Esophagus squamous epithelium (tissue), 5 donors: ENCODE data around the gene ADGRB3. TPM values are rescaled to one million over a fixed set of nuclear protein-coding genes. Genes with fewer than 3 reads are reported as not detected.
"Not testable (repeated sequence)": the region's sequence is repeated elsewhere in the genome, so short reads cannot be mapped to it uniquely, and the experiment has no call there.

Experiments used
- DNase-seq: peaks from one replicate; lab custom pipeline; 2025; lab: John Stamatoyannopoulos, UW
- H3K27ac ChIP-seq, 4 donors: fragments of 200-600 bp; sonication (generic); one replicate each; pipeline ENCODE4 v1.5.1; 2016 to 2019; ENCODE audit warnings: mild to moderate bottlenecking in 1 of 4
- H3K27me3 ChIP-seq, 4 donors: fragments of 200-600 bp; sonication (generic); 1 replicate in 3 of 4; 2 replicates in 1 of 4; pipeline versions ENCODE4 v1.5.1 to v1.6.0; 2017 to 2021; ENCODE audit warnings: antibody characterized with exemption in 1 of 4
- H3K36me3 ChIP-seq, 3 donors: fragments of 200-600 bp; sonication (generic); one replicate each; pipeline ENCODE4 v1.5.1; 2016 to 2019
- H3K4me1 ChIP-seq, 3 donors: fragments of 200-600 bp; sonication (generic); one replicate each; pipeline ENCODE4 v1.5.1; 2017 to 2019
- H3K4me3 ChIP-seq, 4 donors: fragments of 200-600 bp; sonication (generic); 1 replicate in 3 of 4; 2 replicates in 1 of 4; pipeline ENCODE4 v1.5.1; 2016 to 2019; ENCODE audit warnings: mild to moderate bottlenecking in 2 of 4, moderate library complexity in 1 of 4
- H3K9me3 ChIP-seq, 3 donors: fragments of 200-600 bp; sonication (generic); one replicate each; pipeline ENCODE4 v1.5.1; 2016 to 2019
- POLR2A ChIP-seq, 4 donors: fragments of 450-650 bp; IDR thresholded peaks; one replicate each; pipeline ENCODE4 v1.6.1; 2017; ENCODE audit warnings: antibody characterized with exemption in 4 of 4, mild to moderate bottlenecking in 4 of 4, moderate library complexity in 3 of 4
- WGBS, 2 donors: methylation state at CpG; one replicate each; pipeline ENCODE4 v1.1.5; 2018; 5-methylcytosine and 5-hydroxymethylcytosine counted together
- intact Hi-C: fragments of 100-400 bp; cut with DNase I; formaldehyde crosslinking; loops from one replicate; pipeline ENCODE4 v1.15.0; 2022
- total RNA-seq, 4 donors: library from RNA; depleted of rRNA; stranded (reverse); fragments of >200 nt; gene quantifications; one replicate each; pipeline ENCODE4 v1.1.0, GENCODE V29; 2016
- TF ChIP-seq, protein P1 (sequence below), 6 experiments: fragments of 450-650 bp in 4 of 6; fragments of 200-600 bp in 2 of 6; sonication (generic) in 2 of 6; IDR thresholded peaks; one replicate each; pipeline ENCODE4 v1.5.1; 2016 to 2019; ENCODE audit warnings: antibody characterized with exemption in 6 of 6, mild to moderate bottlenecking in 4 of 6, moderate library complexity in 4 of 6
- donor health status: DM: yes; HTN: yes; CAD: no.

Gene ADGRB3
- total RNA-seq, 4 donors from 2014 or later, result 0.04 to 1.1 (median 0.32) TPM

DNA sequence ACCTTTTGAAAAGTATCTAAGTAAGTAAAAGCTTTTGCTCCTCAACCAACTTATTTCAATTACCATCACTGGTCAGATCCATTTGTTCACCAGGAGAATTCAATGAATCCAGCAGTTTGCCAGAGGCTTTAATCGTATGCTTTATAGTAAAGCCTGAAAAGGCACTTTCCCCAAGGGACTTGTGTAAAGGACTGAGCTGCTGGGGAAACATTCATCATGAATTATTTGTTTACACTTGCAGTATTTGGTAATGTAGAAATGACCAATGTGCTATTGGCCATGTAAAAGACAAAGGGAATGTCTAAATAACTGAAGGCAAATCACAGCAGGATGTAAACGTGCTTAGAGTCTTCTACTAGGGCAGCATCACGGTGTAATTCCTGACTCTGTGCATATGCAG lies 471.4 kb downstream of the ADGRB3 start:
- TF ChIP-seq, protein P1, sequence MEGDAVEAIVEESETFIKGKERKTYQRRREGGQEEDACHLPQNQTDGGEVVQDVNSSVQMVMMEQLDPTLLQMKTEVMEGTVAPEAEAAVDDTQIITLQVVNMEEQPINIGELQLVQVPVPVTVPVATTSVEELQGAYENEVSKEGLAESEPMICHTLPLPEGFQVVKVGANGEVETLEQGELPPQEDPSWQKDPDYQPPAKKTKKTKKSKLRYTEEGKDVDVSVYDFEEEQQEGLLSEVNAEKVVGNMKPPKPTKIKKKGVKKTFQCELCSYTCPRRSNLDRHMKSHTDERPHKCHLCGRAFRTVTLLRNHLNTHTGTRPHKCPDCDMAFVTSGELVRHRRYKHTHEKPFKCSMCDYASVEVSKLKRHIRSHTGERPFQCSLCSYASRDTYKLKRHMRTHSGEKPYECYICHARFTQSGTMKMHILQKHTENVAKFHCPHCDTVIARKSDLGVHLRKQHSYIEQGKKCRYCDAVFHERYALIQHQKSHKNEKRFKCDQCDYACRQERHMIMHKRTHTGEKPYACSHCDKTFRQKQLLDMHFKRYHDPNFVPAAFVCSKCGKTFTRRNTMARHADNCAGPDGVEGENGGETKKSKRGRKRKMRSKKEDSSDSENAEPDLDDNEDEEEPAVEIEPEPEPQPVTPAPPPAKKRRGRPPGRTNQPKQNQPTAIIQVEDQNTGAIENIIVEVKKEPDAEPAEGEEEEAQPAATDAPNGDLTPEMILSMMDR (IDR thresholded peaks at IDR 0.05), result no peak
- TF ChIP-seq POLR2A (IDR thresholded peaks at IDR 0.05), result no peak
- WGBS, 2 donors, result 27 to 32% methylated on average over 3 of the region's 3 CpGs
- intact Hi-C loops, result no loop called here

DNA sequence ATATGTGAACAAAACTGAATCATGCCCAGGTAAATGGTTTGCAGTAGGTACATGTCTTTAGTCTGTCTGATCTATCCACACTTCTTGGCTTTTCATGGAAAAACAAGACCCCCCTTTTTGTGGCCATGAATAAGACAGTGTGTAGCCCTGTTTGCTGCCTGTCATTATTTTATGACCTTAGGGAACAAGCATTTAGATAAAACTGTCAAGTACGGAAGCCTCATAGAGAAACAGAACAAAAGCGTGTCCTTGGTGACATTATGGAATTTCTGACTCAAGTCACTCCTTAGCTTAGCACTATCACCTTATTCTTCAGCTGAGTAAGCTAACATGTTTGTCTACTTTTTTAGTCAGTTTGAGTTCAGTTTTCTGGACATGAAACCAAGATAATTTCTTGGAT lies 476.2 kb downstream of the ADGRB3 start:
- TF ChIP-seq, protein P1 (IDR thresholded peaks at IDR 0.05), result no peak
- TF ChIP-seq POLR2A (IDR thresholded peaks at IDR 0.05), result no peak
- Histone ChIP-seq H3K27me3 (no peaks in the 10 kb centered on the region), H3K36me3 (no peaks in the 10 kb centered on the region), H3K27ac (no peak overlapping the region), H3K9me3 (no peaks in the 10 kb centered on the region), H3K4me1 (no peaks in the 10 kb centered on the region), H3K4me3 (no peak overlapping the region)
- no peak for DNase-seq
- intact Hi-C loops, result no loop called here
- 34 to 55% methylated on average over 2 of the region's 2 CpGs for WGBS, 2 donors

More for the DNA sequence above, 471.4 kb downstream of the ADGRB3 start:
- DNase-seq, result no peak
- Histone ChIP-seq H3K4me1 (no peaks in the 10 kb centered on the region), H3K27ac (no peak overlapping the region), H3K36me3 (no peaks in the 10 kb centered on the region), H3K9me3 (no peaks in the 10 kb centered on the region), H3K4me3 (no peak overlapping the region), H3K27me3 (no peaks in the 10 kb centered on the region)

DNA sequence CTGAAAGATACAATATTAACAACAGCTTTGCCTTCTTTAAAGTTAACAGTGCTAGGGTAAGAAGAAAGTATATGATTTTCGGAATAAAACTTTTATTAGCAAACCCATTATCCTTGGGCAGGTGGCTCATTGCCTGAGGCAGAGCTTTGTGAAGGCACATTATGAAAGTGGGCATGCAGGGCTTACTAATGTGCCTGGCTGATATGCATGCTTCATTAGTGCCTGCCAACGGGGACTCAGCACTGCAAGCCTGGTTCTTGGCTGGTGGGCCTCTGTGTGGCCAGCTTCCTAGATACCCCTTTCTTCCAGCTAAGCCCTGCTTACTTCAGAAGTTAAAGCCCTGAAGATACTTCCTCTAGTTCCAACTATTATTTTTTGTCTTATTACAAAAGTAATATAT lies 481.6 kb downstream of the ADGRB3 start:
- no peaks in the 10 kb centered on the region for H3K9me3 ChIP-seq
- TF ChIP-seq, protein P1 (IDR thresholded peaks at IDR 0.05), result no peak
- no peak for TF ChIP-seq POLR2A (IDR thresholded peaks at IDR 0.05)
- intact Hi-C loops, result no loop called here
- no peak overlapping the region for H3K27ac ChIP-seq
- H3K4me3 ChIP-seq, result no peak overlapping the region
- 65 to 67% methylated on average over 2 of the region's 2 CpGs for WGBS, 2 donors
- H3K36me3 ChIP-seq, result no peaks in the 10 kb centered on the region
- no peak for DNase-seq
- H3K4me1 ChIP-seq, result no peaks in the 10 kb centered on the region
- H3K27me3 ChIP-seq, result no peaks in the 10 kb centered on the region

DNA sequence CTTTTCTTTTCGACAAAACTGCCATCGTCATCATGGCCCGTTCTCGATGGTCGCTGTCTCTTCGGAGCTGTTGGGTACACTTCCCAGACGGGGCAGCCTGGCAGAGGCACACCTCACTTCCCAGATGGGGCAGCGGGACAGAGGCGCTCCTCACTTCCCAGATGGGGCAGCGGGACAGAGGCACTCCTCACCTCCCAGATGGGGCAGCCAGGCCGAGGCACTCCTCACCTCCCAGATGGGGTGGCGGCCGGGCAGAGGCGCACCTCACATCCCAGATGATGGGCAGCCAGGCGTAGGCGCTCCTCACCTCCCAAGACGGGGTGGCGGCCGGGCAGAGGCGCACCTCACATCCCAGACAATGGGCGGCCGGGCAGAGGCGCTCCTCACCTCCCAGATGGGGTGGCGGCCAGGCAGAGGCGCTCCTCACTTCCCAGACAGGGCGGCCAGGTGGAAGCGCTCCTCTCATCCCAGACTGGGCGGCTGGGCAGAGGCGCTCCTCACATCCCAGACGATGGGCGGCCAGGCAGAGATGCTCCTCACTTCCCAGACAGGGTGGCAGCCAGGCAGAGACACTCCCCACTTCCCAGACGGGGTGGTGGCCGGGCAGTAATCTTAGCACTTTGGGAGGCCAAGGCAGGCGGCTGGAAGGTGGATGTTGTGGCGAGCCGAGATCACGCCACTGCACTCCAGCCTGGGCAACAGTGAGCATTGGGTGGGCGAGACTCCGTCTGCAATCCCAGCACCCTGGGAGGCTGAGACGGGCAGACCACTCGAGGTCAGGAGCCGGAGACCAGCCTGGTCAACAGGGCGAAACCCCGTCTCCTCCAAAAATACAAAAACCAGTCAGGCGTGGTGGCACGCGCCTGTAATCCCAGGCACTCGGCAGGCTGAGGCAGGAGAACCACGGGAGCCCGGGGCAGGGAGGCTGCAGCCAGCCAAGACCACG lies 486.7 kb downstream of the ADGRB3 start:
- H3K9me3 ChIP-seq, H3K27ac ChIP-seq, intact Hi-C loops, H3K36me3 ChIP-seq, H3K4me1 ChIP-seq, H3K4me3 ChIP-seq, H3K27me3 ChIP-seq, DNase-seq: not testable (repeated sequence)
- 80 to 94% methylated on average over 3 to 6 of the region's 51 CpGs for WGBS, 2 donors

DNA sequence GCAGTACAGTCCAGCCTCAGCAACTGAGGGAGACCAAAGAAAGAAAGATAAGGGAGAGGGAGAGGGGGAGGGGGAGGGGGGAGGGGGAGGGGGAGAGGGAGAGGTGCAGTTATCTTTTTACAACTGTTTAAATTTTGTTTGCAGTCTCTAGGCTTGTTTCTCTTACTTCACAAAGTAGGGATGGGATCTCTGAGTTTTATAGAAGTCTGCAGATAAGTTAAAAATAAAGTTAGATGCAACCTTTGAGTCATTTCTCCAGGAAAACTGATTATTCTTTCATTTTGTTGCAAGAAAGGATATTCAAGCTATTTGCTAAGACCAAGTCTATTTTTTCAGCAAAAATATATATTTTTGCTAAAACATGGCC lies 487.3 kb downstream of the ADGRB3 start:
- DNase-seq, result no peak
- H3K4me3 ChIP-seq, result no peak overlapping the region

More for the DNA sequence above, 487.3 kb downstream of the ADGRB3 start:
- intact Hi-C loops, result no loop called here
- H3K27me3 ChIP-seq, result no peaks in the 10 kb centered on the region
- H3K36me3 ChIP-seq, result no peaks in the 10 kb centered on the region
- TF ChIP-seq, protein P1 (IDR thresholded peaks at IDR 0.05), result no peak
- no peak for TF ChIP-seq POLR2A (IDR thresholded peaks at IDR 0.05)
- H3K4me1 ChIP-seq, result no peaks in the 10 kb centered on the region
- H3K27ac ChIP-seq, result no peak overlapping the region
- no peaks in the 10 kb centered on the region for H3K9me3 ChIP-seq
